Measurements from ENCODE around the gene PXK.

The PXK gene

GRCh38 chr3:58463942-58464271 lies 131.2 kb downstream of the PXK start:
- DNase-seq (ENCODE audit: low spot score): no peak

GRCh38 chr3:58464866-58465265 lies 132.2 kb downstream of the PXK start:
- DNase-seq (ENCODE audit: low spot score): peak; percentile 15

- no peak for DNase-seq (ENCODE audit: low spot score)
These were observed 134.3 kb downstream of the PXK start for GRCh38 chr3:58466899-58467563.

GRCh38 chr3:58469096-58469495 lies 136.4 kb downstream of the PXK start:
- DNase-seq (ENCODE audit: low spot score): peak; percentile 18

- no peak for DNase-seq (ENCODE audit: low spot score)
These were observed 137.8 kb downstream of the PXK start for GRCh38 chr3:58470363-58471024.

GRCh38 chr3:58471025-58471887 lies 138.6 kb downstream of the PXK start:
- DNase-seq (ENCODE audit: low spot score): no peak

GRCh38 chr3:58473275-58473674 lies 140.6 kb downstream of the PXK start:
- no peak for DNase-seq (ENCODE audit: low spot score)

GRCh38 chr3:58474348-58474911 lies 141.7 kb downstream of the PXK start:
- DNase-seq (ENCODE audit: low spot score): no peak

- DNase-seq (ENCODE audit: low spot score): no peak
These were observed 142.4 kb downstream of the PXK start for GRCh38 chr3:58474967-58475578.

Small RNAs within 50 kb of the gene (small RNA-seq; reads per million reads assigned to genes)
- 0 reads per million in 2 experiments for gene AC098479.1
